Hematopoietic multipotent progenitor cell treated with erythropoietin and hydrocortisone succinate and interleukin-3 and kit ligand, for 17 days (in vitro differentiated cells): ENCODE data around the gene PAFAH1B1.

Source experiments
- DNase-seq: peaks from one replicate; pipeline ENCODE4 v3.0.0-alpha.2; 2015; ENCODE audit warnings: low spot score

The PAFAH1B1 gene

DNA sequence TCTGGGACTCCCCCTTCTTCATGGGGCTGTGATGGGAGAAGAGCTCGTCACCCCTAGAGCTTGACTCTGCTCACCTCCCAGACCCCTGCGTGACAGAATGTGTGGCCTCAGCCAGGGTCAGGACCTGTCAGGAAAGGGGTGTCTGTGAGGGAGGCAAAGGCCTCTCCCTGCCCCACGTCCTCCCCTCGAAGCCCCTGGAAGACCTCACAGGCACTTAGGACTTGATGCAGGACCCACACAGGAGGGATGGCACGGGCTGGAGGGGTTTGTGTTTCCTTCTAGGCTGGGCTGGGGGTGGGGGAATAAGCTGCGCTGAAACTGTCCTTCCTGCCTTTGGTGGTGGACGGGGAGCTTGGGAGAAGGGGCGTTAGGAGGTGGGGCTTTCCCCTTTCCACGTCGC, 129.2 kb downstream of the PAFAH1B1 start:
- no peak for DNase-seq

DNA sequence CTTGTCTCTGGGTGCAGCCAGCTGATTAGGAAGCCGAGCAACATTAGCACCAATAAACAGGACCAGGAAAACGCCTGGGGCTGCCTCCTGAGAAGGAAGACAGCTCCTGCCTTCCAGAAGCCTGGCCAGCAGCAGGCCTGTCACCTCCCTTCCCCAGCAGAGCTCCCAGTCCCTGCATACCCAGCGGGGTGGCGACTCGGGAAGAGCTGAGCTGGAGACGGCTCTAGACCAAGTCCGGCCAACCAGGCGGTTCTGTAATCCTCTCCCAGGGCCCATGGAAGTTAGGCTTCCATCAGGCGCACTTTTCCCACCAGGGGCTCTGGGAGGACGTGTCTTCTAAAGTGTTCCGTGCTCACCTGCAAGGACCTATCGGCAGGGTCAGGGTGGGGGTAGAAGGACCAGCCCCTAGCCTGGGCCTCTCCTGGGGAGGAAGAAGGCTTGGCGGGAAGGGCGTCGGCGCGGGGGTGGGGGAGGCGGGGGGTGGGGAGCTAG, 130.1 kb downstream of the PAFAH1B1 start:
- no peak for DNase-seq

DNA sequence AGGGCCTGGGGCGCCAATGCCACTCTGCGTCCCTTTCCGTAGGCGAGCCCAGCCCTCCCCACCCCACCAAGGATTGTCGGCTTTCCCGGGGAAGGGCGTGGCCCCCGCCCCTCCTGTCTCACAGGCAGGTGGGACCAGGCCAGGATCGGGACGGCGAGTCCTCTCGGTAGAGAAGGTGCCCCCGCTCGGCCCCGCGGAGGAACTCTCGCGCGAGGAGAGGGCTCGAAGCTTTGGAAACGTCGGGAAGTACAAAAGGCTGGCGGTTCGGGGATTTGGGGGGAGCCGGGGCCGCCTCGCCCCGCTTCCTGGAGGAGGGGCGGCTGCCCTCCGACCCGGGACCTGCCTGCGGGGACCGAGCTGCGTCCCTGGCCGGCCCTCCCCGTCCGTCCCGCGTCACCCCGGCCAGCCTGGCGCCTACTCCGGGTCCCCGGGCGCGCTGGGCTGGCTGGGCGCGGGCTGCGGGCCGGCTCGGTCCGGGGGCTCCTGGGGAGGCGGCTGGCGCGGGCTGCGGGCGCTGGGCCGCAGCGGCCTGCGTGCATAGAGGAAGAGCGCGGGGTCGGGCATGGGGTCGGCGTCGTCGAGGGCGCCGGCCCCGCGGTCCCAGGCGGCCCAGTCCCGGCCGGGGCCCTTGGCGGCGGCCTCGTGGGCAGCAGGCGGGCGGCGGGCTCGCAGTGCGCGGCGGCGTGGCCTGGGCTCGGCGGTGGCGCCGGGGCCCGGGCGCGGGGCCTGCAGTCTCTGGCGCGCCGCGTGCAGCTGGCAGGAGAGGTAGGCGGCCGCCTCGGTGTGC, 130.7 kb downstream of the PAFAH1B1 start:
- DNase-seq = no peak

DNA sequence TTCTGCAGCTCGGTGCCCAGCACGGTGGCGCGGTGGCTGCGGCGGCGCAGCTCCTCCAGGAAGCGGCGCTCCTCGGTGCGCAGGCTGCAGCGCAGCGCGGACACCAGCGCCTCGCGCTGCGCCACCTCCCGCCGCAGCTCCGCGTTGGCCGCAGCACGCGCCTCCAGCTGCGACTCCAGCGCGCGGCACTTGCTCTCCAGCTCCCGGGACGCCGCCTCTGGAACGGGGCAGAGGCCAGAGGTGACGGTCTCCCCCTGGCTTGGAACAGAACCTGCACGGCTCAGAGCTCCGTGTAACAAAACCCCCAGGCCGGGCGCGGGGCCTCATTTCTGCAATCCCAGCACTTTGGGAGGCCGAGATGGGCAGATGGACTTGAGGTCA, 131.3 kb downstream of the PAFAH1B1 start:
- no peak for DNase-seq

DNA sequence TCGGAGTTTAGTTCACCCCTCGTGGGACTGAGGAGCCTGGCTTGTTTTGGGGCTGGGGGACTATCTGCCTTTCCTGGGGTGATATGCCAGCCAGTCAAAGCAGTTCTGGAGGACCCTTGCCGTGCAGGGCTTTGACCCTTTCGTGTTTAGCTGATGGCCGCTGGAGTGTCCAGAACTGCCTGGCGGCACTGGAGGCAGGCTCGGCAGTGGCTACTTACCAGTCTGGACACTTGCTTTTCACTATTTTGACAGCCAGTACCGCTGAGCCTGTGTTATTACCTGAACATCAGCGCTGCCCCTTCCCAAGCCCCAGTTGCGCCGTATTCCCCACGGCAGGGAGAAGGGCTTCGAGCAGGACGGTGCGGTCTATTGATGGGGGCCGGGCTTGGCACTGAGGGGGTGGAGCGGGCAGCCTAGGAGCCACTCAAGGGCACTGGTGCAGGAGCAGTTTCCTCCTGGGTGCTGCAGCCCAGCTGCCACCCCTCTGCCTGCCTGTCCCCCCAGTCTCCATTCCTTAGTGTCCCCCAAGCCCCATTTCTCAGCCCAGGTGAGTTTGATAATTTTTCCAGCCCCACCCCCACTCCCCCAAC, 137.4 kb downstream of the PAFAH1B1 start:
- DNase-seq = no peak

DNA sequence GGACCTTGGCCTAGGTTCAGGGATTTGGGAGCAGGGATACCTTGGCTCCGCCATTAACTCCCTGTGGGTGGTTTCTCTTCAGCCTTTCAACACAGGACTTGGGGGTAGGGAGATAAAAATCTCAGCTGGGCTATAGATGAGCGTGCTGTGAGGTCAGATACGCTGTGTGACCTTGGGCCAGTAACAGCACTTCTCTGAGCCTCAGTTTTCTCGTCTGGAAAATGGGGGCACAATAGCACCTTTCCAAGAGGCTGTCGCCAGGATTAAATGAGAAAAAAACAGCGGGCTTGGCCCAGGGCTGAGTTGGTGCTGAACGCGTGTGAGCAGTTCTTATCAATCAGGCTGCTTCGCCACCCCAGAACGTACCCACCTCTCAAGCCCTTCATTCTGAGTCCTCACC, 138.4 kb downstream of the PAFAH1B1 start:
- DNase-seq = no peak

DNA sequence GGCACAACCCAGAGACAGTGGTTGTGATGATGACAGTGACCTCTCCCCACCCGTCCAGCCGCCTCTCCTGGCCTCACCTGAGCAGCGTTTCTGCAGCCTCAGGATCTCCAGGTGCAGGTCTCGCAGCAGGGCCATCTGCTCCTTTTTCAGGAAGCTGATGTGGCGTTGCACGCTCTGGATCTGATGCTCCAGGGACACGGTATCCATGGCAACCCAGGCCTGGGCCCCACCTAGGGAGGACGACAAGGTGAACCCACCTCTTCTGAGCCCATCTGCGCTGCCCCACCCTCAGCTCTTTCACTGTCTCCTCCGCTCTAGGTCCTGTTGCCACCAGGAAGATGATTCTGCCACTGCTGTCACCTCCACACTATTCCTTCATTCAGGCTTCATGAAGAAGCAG, 141.5 kb downstream of the PAFAH1B1 start:
- no peak for DNase-seq
